ENCODE data around the gene GRIK1. TPM values are rescaled to one million over a fixed set of nuclear protein-coding genes. Genes with fewer than 3 reads are reported as not detected.

GRIK1 gene
- total and polyA plus RNA-seq, 2 donors (not counting 1 experiment from before 2014, with no cell fraction given), result not detected

DNA sequence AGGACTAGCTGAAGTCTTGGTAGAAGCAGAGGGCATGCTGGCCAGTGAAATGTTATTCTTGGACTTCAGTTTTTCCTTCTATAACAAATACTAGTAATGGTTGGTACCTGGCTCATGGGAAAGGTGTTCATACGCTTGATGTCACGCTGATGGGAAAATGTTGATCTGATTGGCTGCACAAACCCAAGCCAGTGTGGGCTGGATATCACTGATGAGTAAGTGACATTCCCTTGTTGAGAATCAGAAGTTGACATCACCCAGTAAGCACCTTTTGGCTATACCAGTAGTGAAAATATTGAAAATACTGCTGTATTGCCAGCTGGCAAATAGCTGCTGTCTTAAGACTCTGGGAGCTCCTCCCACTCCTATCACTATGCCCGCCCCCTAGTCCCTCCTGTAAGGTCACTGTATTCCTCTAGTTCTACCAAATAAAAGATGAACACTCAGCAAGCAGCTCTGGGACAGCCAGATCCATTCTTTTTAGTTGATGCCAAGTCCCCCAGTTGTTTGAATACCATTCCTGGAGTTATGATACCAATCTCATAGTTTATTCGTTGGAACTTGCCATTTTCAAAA, 168.2 kb downstream of the GRIK1 start:
- Histone ChIP-seq H3K36me3 (replicated peaks in 1 of 2; ENCODE audit: control extremely low read depth in 1 of 2, control insufficient read depth in 1 of 2, extremely low read depth in 1 of 2, insufficient read depth in 2 of 2, low read length in 1 of 2) (no peaks in the 10 kb centered on the region), H3K9ac (ENCODE audit: low read length) (no peak overlapping the region), H3K4me2 (replicated peaks; ENCODE audit: low read depth, low read length, poor library complexity, severe bottlenecking) (no peak overlapping the region), H3K27me3 (replicated peaks in 1 of 4; ENCODE audit: control extremely low read depth in 1 of 4, control insufficient read depth in 3 of 4, insufficient read depth in 4 of 4, low read length in 3 of 4) (no peaks in the 10 kb centered on the region), H4K20me1 (ENCODE audit: control insufficient read depth, insufficient read depth, low read length, poor library complexity, severe bottlenecking) (no peaks in the 10 kb centered on the region), H3K4me3 (ENCODE audit: control extremely low read depth in 1 of 5, extremely low read depth in 1 of 5, insufficient read depth in 1 of 5, low read depth in 2 of 5, low read length in 4 of 5) (no peak overlapping the region), H3K27ac (ENCODE audit: low read length in 2 of 2) (no peak overlapping the region), H3K4me1 (ENCODE audit: control insufficient read depth in 2 of 2, insufficient read depth in 2 of 2, low read length in 2 of 2) (no peaks in the 10 kb centered on the region), H2AFZ (ENCODE audit: insufficient read depth, low read depth, low read length, poor library complexity, severe bottlenecking) (no peak overlapping the region), H3K9me3 (ENCODE audit: control extremely low read depth in 1 of 3, control insufficient read depth in 2 of 3, insufficient read depth in 1 of 3, low read length in 2 of 3) (no peaks in the 10 kb centered on the region), H3K79me2 (ENCODE audit: control insufficient read depth, insufficient read depth, low read length) (no peaks in the 10 kb centered on the region)
- DNase-seq (no peak), ATAC-seq (ENCODE audit: low read depth) (no peak)
- ChIA-PET POLR2A (no interaction called here), CTCF (no interaction called here)
- intact Hi-C loops (cut with micrococcal nuclease), result no loop called here
- Mint-ChIP-seq H3K27ac (no peak overlapping the region), H3K4me3 (no peak overlapping the region), H3K4me1 (no peaks in the 10 kb centered on the region), H3K9me3 (ENCODE audit: insufficient read depth) (peaks cover 3% of the 10 kb centered on the region), H3K27me3 (peaks cover 4% of the 10 kb centered on the region)
- no peak for TF ChIP-seq CTCF (IDR thresholded peaks at IDR 0.05)
- no peak for TF ChIP-seq EZH2 (IDR thresholded peaks at IDR 0.05; ENCODE audit: borderline replicate concordance, insufficient read depth, low read depth, low read length, poor library complexity, severe bottlenecking)
- 94% methylated on average over 4 of the region's 4 CpGs for WGBS (ENCODE audit: insufficient coverage)

GRCh38 chr21:29763674-29764073, 176.1 kb downstream of the GRIK1 start:
- Histone ChIP-seq H3K9me3 (ENCODE audit: control extremely low read depth in 1 of 3, control insufficient read depth in 2 of 3, insufficient read depth in 1 of 3, low read length in 2 of 3) (no peaks in the 10 kb centered on the region), H3K27me3 (replicated peaks in 1 of 4; ENCODE audit: control extremely low read depth in 1 of 4, control insufficient read depth in 3 of 4, insufficient read depth in 4 of 4, low read length in 3 of 4) (no peaks in the 10 kb centered on the region), H3K4me2 (replicated peaks; ENCODE audit: low read depth, low read length, poor library complexity, severe bottlenecking) (no peak overlapping the region), H3K36me3 (replicated peaks in 1 of 2; ENCODE audit: control extremely low read depth in 1 of 2, control insufficient read depth in 1 of 2, extremely low read depth in 1 of 2, insufficient read depth in 2 of 2, low read length in 1 of 2) (no peaks in the 10 kb centered on the region), H3K9ac (ENCODE audit: low read length) (no peak overlapping the region), H3K4me1 (ENCODE audit: control insufficient read depth in 2 of 2, insufficient read depth in 2 of 2, low read length in 2 of 2) (no peaks in the 10 kb centered on the region), H3K27ac (ENCODE audit: low read length in 2 of 2) (no peak overlapping the region), H2AFZ (ENCODE audit: insufficient read depth, low read depth, low read length, poor library complexity, severe bottlenecking) (no peak overlapping the region), H3K79me2 (ENCODE audit: control insufficient read depth, insufficient read depth, low read length) (no peaks in the 10 kb centered on the region), H4K20me1 (ENCODE audit: control insufficient read depth, insufficient read depth, low read length, poor library complexity, severe bottlenecking) (no peaks in the 10 kb centered on the region), H3K4me3 (ENCODE audit: control extremely low read depth in 1 of 5, extremely low read depth in 1 of 5, insufficient read depth in 1 of 5, low read depth in 2 of 5, low read length in 4 of 5) (no peak overlapping the region)
- DNase-seq (no peak), ATAC-seq (ENCODE audit: low read depth) (no peak)
- TF ChIP-seq EZH2 (IDR thresholded peaks at IDR 0.05; ENCODE audit: borderline replicate concordance, insufficient read depth, low read depth, low read length, poor library complexity, severe bottlenecking), result no peak
- no peak for TF ChIP-seq CTCF (IDR thresholded peaks at IDR 0.05)
- 97% methylated on average over 3 of the region's 4 CpGs for WGBS (ENCODE audit: insufficient coverage)
- intact Hi-C loops (cut with micrococcal nuclease), result no loop called here
- POLR2A ChIA-PET, result no interaction called here
- H3K27ac Mint-ChIP-seq, result no peak overlapping the region
- no peaks in the 10 kb centered on the region for H3K9me3 Mint-ChIP-seq (ENCODE audit: insufficient read depth)
- peaks cover 5% of the 10 kb centered on the region for H3K27me3 Mint-ChIP-seq
- CTCF ChIA-PET, result no interaction called here
- H3K4me3 Mint-ChIP-seq, result no peak overlapping the region
- H3K4me1 Mint-ChIP-seq, result no peaks in the 10 kb centered on the region
